T-cell (primary cell): ENCODE data around the gene CNPPD1. TPM values are rescaled to one million over a fixed set of nuclear protein-coding genes. Genes with fewer than 3 reads are reported as not detected.
A peak's percentile ranks its signal among the peaks of the same experiment; 100 is the strongest.

Experiments used
- ATAC-seq, 4 experiments: fragments of 200-7000 bp in 3 of 4; fragments of 150-1000 bp in 1 of 4; cut with Tn5 transposase; replicated peaks in 1 of 4; 1 replicate in 3 of 4; 2 replicates in 1 of 4; pipeline ENCODE4 v1.10.0; 2021; ENCODE audit warnings: moderate library complexity in 3 of 4, mild to moderate bottlenecking in 2 of 4, moderate number of reproducible peaks in 1 of 4
- CTCF ChIA-PET, 2 donors: fragments of 300-600 bp; sonication (Branson Sonifier 250); formaldehyde crosslinking; loops; one replicate each; lab custom pipeline; 2022; ENCODE audit warnings: antibody characterized with exemption in 2 of 2; lab: Charles Lee
- POLR2A ChIA-PET, 2 donors: fragments of 300-600 bp; sonication (Branson Sonifier 250); formaldehyde crosslinking; loops; one replicate each; lab custom pipeline; 2022; ENCODE audit warnings: antibody characterized with exemption in 2 of 2; lab: Charles Lee
- DNase-seq, 35 experiments: peaks; one replicate each; pipeline versions ENCODE4 v3.0.0 to v3.0.0-alpha.2; 2013 to 2023
- H3K27ac ChIP-seq: one replicate; pipeline ENCODE4 v1.5.1; 2013; ENCODE audit warnings: low read length
- H3K27me3 ChIP-seq, 2 experiments: replicated peaks in 1 of 2; 1 replicate in 1 of 2; 2 replicates in 1 of 2; pipeline versions ENCODE4 v1.6.1 to v1.7.0; 2013; ENCODE audit warnings: low read length in 1 of 2, mixed read lengths in 1 of 2; ENCODE audit not compliant: control insufficient read depth in 2 of 2, insufficient read depth in 2 of 2; ENCODE audit errors: extremely low read depth in 1 of 2
- H3K36me3 ChIP-seq, 2 donors: 1 replicate in 1 of 2; 2 replicates in 1 of 2; pipeline versions ENCODE4 v1.6.1 to v1.7.0; 2013; ENCODE audit warnings: low read length in 1 of 2; ENCODE audit not compliant: control insufficient read depth in 2 of 2, insufficient read depth in 1 of 2; ENCODE audit errors: extremely low read depth in 1 of 2
- H3K4me1 ChIP-seq, 2 experiments: 1 replicate in 1 of 2; 2 replicates in 1 of 2; pipeline versions ENCODE4 v1.6.1 to v1.7.0; 2013; ENCODE audit warnings: low read length in 2 of 2, mixed read lengths in 1 of 2; ENCODE audit not compliant: insufficient read depth in 2 of 2, control insufficient read depth in 1 of 2; ENCODE audit errors: extremely low read depth in 1 of 2
- H3K4me3 ChIP-seq, 2 donors: 1 replicate in 1 of 2; 2 replicates in 1 of 2; pipeline versions ENCODE4 v1.5.1 to v1.7.0; 2013; ENCODE audit warnings: mild to moderate bottlenecking in 2 of 2, low read length in 1 of 2, moderate library complexity in 1 of 2; ENCODE audit not compliant: control insufficient read depth in 1 of 2; ENCODE audit errors: extremely low read depth in 1 of 2
- H3K9me3 ChIP-seq: 2 replicates; pipeline ENCODE4 v1.7.0; 2013
- H3K27ac Mint-ChIP-seq, 2 donors: one replicate each; pipeline ENCODE4 v1.8.0; 2020 to 2021; ENCODE audit warnings: mild to moderate bottlenecking in 2 of 2, mixed read lengths in 2 of 2
- H3K27me3 Mint-ChIP-seq, 2 donors: one replicate each; pipeline ENCODE4 v1.8.0; 2021 to 2022; ENCODE audit warnings: mixed read lengths in 2 of 2
- H3K36me3 Mint-ChIP-seq: one replicate; pipeline ENCODE4 v1.8.0; 2021; ENCODE audit warnings: mixed read lengths
- H3K4me1 Mint-ChIP-seq, 3 donors: one replicate each; pipeline ENCODE4 v1.8.0; 2020 to 2022; ENCODE audit warnings: mixed read lengths in 3 of 3, mild to moderate bottlenecking in 1 of 3
- H3K4me3 Mint-ChIP-seq, 3 donors: one replicate each; pipeline ENCODE4 v1.8.0; 2020 to 2022; ENCODE audit warnings: mild to moderate bottlenecking in 3 of 3, mixed read lengths in 3 of 3, moderate library complexity in 3 of 3
- H3K9me3 Mint-ChIP-seq, 3 donors: one replicate each; pipeline ENCODE4 v1.8.0; 2020 to 2022; ENCODE audit warnings: mixed read lengths in 3 of 3
- WGBS: methylation state at CpG from one replicate; pipeline ENCODE4 v1.1.5; 2013; ENCODE audit warnings: missing lambda C conversion rate; ENCODE audit not compliant: insufficient coverage; 5-methylcytosine and 5-hydroxymethylcytosine counted together
- total RNA-seq, 35 experiments: library from RNA in 6 of 35; stranded (reverse) in 6 of 35; fragments of 120-200 nt in 1 of 35; gene quantifications; one replicate each; pipeline versions ENCODE4 v1.2.1 to v1.2.4 and lab custom pipeline; 2013 to 2026

CNPPD1 gene
- total RNA-seq, 5 donors from 2014 or later (not counting 1 experiment from before 2014, with no cell fraction given): 49.2 to 89.5 (median 83.2) TPM

GRCh38 chr2:219183151-219183772 lies 6.5 kb upstream of the CNPPD1 start:
- CTCF ChIA-PET: interaction anchor here in 1 of 2 donors (1.4 kb wide), 1 partner anchor 9 kb away, joined by 3 read pairs; no protein-coding TSS in a partner anchor
- peak overlapping the region in 1 of 3 donors; percentile 49 for H3K4me3 Mint-ChIP-seq
- peak overlapping the region; percentile 2 for H3K27ac ChIP-seq

GRCh38 chr2:219182331-219183150 lies 5.8 kb upstream of the CNPPD1 start:
- Histone ChIP-seq H3K27ac (peak overlapping the region; percentile 2), H3K4me3 (no peak overlapping the region), H3K9me3 (no peaks in the 10 kb centered on the region), H3K27me3 (no peaks in the 10 kb centered on the region), H3K4me1 (peaks cover 9 to 45% of the 10 kb centered on the region in 2 experiments), H3K36me3 (peaks cover 14 to 52% of the 10 kb centered on the region in 2 donors)
- no peaks in the 10 kb centered on the region for H3K9me3 Mint-ChIP-seq
- H3K4me1 Mint-ChIP-seq: peaks cover 50 to 58% (median 51%) of the 10 kb centered on the region in 3 donors
- ATAC-seq: no peak
- POLR2A ChIA-PET: interaction anchor here in 1 of 2 donors (0.5 to 0.7 kb wide), 3 partner anchors 23 to 324 kb away, joined by 4 to 6 read pairs (median 6); no protein-coding TSS in a partner anchor
- H3K36me3 Mint-ChIP-seq: peaks cover 44% of the 10 kb centered on the region
- CTCF ChIA-PET: interaction anchor here in 1 of 2 donors (0.7 to 1.4 kb wide), 3 partner anchors 9 to 156 kb away, joined by 3 read pairs; no protein-coding TSS in a partner anchor
- peak in 2 of 35 experiments; percentile 15 to 17 for DNase-seq
- peak overlapping the region in 1 of 3 donors; percentile 49 for H3K4me3 Mint-ChIP-seq
- H3K27me3 Mint-ChIP-seq: no peaks in the 10 kb centered on the region
- 53% methylated on average over 5 of the region's 8 CpGs for WGBS
- H3K27ac Mint-ChIP-seq: peak overlapping the region; percentile 73 to 79

More at GRCh38 chr2:219183151-219183772, 6.5 kb upstream of the CNPPD1 start:
- ATAC-seq (no peak), DNase-seq (no peak)
- peaks cover 48 to 55% (median 49%) of the 10 kb centered on the region in 3 donors for H3K4me1 Mint-ChIP-seq
- POLR2A ChIA-PET: no interaction called here
- 100% methylated on average over 2 of the region's 6 CpGs for WGBS
- no peaks in the 10 kb centered on the region for H3K9me3 Mint-ChIP-seq
- H3K27me3 Mint-ChIP-seq: no peaks in the 10 kb centered on the region
- Histone ChIP-seq H3K4me1 (peaks cover 8 to 44% of the 10 kb centered on the region in 2 experiments), H3K27me3 (no peaks in the 10 kb centered on the region), H3K9me3 (no peaks in the 10 kb centered on the region), H3K4me3 (no peak overlapping the region), H3K36me3 (peaks cover 14 to 52% of the 10 kb centered on the region in 2 donors)
- peak overlapping the region; percentile 73 to 79 for H3K27ac Mint-ChIP-seq
- H3K36me3 Mint-ChIP-seq: peaks cover 44% of the 10 kb centered on the region

GRCh38 chr2:219181531-219181930 lies 4.8 kb upstream of the CNPPD1 start:
- no peaks in the 10 kb centered on the region for H3K27me3 ChIP-seq
- Mint-ChIP-seq H3K27ac (peak overlapping the region; percentile 46 to 79), H3K36me3 (peaks cover 44% of the 10 kb centered on the region), H3K27me3 (no peaks in the 10 kb centered on the region), H3K4me3 (peak overlapping the region in 1 of 3 donors; percentile 49), H3K4me1 (peaks cover 52 to 59% (median 55%) of the 10 kb centered on the region in 3 donors), H3K9me3 (no peaks in the 10 kb centered on the region)
- H3K36me3 ChIP-seq: peaks cover 14 to 52% of the 10 kb centered on the region in 2 donors
- no peak overlapping the region for H3K27ac ChIP-seq
- H3K9me3 ChIP-seq: no peaks in the 10 kb centered on the region
- H3K4me3 ChIP-seq: no peak overlapping the region
- WGBS: 95% methylated on average over 2 of the region's 6 CpGs
- ChIA-PET POLR2A (interaction anchor here in 1 of 2 donors (0.6 to 1.4 kb wide), 3 partner anchors 25 to 210 kb away, joined by 3 to 7 read pairs (median 4); partner anchors contain the start of gene ZFAND2B), CTCF (interaction anchor here (0.5 to 1.7 kb wide), 3 partner anchors 19 to 60 kb away, joined by 3 to 5 read pairs (median 3); no protein-coding TSS in a partner anchor)
- DNase-seq: no peak
- H3K4me1 ChIP-seq: peaks cover 11 to 50% of the 10 kb centered on the region in 2 experiments
- no peak for ATAC-seq

- peak overlapping the region in 1 of 2 donors; percentile 0 for H3K4me3 ChIP-seq
- H3K27ac ChIP-seq: no peak overlapping the region
- no peak for DNase-seq
- ATAC-seq: no peak
- no peaks in the 10 kb centered on the region for H3K9me3 ChIP-seq
- Mint-ChIP-seq H3K4me1 (peaks cover 54 to 62% (median 57%) of the 10 kb centered on the region in 3 donors), H3K4me3 (peak overlapping the region in 2 of 3 donors; percentile 9 to 88), H3K36me3 (peaks cover 41% of the 10 kb centered on the region), H3K9me3 (no peaks in the 10 kb centered on the region), H3K27ac (peak overlapping the region; percentile 46 to 79), H3K27me3 (no peaks in the 10 kb centered on the region)
- H3K36me3 ChIP-seq: peaks cover 14 to 52% of the 10 kb centered on the region in 2 donors
- no peaks in the 10 kb centered on the region for H3K27me3 ChIP-seq
- 97% methylated on average over 4 of the region's 5 CpGs for WGBS
- ChIA-PET CTCF (interaction anchor here (0.5 to 1.7 kb wide), 3 partner anchors 19 to 332 kb away, joined by 3 to 5 read pairs (median 3); no protein-coding TSS in a partner anchor), POLR2A (interaction anchor here (1.1 to 1.4 kb wide), 2 partner anchors 25 kb away, joined by 3 to 4 read pairs; partner anchors contain the start of gene ZFAND2B (in 1 of the 2))
- peaks cover 12 to 55% of the 10 kb centered on the region in 2 experiments for H3K4me1 ChIP-seq
Observed at GRCh38 chr2:219180961-219181360, 4.2 kb upstream of the CNPPD1 start.

GRCh38 chr2:219179601-219180465 lies 3.1 kb upstream of the CNPPD1 start:
- ChIA-PET POLR2A (interaction anchor here (0.5 to 1.1 kb wide), 2 partner anchors 26 to 32 kb away, joined by 3 to 8 read pairs; no protein-coding TSS in a partner anchor), CTCF (interaction anchor here (0.5 to 1.8 kb wide), 6 partner anchors 7 to 331 kb away, joined by 3 to 4 read pairs (median 3); no protein-coding TSS in a partner anchor)
- Histone ChIP-seq H3K27me3 (no peaks in the 10 kb centered on the region), H3K9me3 (no peaks in the 10 kb centered on the region), H3K36me3 (peaks cover 14 to 51% of the 10 kb centered on the region in 2 donors), H3K27ac (no peak overlapping the region), H3K4me3 (no peak overlapping the region), H3K4me1 (peaks cover 19 to 65% of the 10 kb centered on the region in 2 experiments)
- ATAC-seq: no peak
- H3K36me3 Mint-ChIP-seq: peaks cover 34% of the 10 kb centered on the region
- H3K4me3 Mint-ChIP-seq: peak overlapping the region; percentile 82 to 95 (median 88)
- peaks cover 65 to 73% (median 68%) of the 10 kb centered on the region in 3 donors for H3K4me1 Mint-ChIP-seq
- 100% methylated on average over 4 of the region's 9 CpGs for WGBS
- H3K27me3 Mint-ChIP-seq: no peaks in the 10 kb centered on the region
- DNase-seq: no peak
- peak overlapping the region; percentile 46 to 81 for H3K27ac Mint-ChIP-seq
- H3K9me3 Mint-ChIP-seq: no peaks in the 10 kb centered on the region
